Measurements from ENCODE around the gene RAPGEF2.

Gene RAPGEF2

DNA sequence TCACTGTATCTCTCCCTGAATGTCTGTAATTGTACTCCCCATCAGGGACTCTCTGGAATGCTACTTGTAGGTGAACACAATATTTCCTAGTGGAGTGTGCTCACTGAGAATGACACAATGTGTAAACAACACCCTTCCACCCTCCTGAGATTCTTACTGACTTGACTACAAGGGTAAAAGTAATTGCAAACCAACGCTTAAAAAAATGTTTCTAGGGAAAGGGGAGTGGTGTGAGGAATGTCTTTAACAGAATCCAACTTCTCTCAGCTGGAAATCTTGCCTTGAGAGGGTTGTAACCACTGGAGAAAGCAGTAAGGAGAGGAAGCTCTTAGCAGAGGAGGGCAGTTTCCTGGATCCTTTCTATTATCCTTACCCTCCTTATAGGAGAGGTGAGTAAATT is 5.1 kb upstream of the RAPGEF2 start:
- no peak overlapping the region for H3K4me3 ChIP-seq (replicated peaks; ENCODE audit: low read depth, low read length)
- TF ChIP-seq, protein P1, sequence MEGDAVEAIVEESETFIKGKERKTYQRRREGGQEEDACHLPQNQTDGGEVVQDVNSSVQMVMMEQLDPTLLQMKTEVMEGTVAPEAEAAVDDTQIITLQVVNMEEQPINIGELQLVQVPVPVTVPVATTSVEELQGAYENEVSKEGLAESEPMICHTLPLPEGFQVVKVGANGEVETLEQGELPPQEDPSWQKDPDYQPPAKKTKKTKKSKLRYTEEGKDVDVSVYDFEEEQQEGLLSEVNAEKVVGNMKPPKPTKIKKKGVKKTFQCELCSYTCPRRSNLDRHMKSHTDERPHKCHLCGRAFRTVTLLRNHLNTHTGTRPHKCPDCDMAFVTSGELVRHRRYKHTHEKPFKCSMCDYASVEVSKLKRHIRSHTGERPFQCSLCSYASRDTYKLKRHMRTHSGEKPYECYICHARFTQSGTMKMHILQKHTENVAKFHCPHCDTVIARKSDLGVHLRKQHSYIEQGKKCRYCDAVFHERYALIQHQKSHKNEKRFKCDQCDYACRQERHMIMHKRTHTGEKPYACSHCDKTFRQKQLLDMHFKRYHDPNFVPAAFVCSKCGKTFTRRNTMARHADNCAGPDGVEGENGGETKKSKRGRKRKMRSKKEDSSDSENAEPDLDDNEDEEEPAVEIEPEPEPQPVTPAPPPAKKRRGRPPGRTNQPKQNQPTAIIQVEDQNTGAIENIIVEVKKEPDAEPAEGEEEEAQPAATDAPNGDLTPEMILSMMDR (IDR thresholded peaks at IDR 0.05; ENCODE audit: low read depth, low read length, missing control alignments) = no peak
- DNase-seq (ENCODE audit: extremely low read depth, low read depth) = no peak

DNA sequence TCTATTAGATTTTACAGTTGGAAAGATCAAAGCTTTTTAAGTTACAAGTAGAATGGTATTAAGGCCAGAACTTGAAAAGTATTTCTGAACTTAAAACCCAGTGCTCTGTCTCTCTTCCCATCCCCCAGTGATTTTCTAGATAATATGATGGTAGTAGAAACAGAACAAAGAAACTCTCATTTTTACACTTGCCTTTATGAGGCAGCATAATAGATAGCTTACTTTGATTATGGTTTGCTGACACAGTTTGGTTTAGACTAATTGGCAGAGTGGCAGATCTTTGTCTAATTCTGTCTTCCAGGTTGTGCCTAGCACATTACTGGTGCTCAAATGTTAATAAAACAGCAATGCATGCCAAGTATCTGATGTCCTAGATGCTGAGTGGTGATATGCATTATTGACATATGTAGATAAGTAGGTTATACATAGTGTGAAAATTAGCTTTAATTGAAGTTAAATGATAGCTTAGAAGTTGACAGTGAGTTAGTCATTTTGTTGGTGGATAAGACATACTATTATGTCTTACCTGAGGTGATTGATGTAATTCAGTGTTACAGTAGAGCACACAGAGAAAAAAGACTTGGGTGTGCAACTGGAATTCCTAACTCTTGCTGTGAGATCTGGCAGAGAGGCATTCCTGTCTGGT is 4.3 kb upstream of the RAPGEF2 start:
- TF ChIP-seq, protein P1 (IDR thresholded peaks at IDR 0.05; ENCODE audit: low read depth, low read length, missing control alignments) = no peak
- no peak for DNase-seq (ENCODE audit: extremely low read depth, low read depth)
- no peak overlapping the region for H3K4me3 ChIP-seq (replicated peaks; ENCODE audit: low read depth, low read length)

DNA sequence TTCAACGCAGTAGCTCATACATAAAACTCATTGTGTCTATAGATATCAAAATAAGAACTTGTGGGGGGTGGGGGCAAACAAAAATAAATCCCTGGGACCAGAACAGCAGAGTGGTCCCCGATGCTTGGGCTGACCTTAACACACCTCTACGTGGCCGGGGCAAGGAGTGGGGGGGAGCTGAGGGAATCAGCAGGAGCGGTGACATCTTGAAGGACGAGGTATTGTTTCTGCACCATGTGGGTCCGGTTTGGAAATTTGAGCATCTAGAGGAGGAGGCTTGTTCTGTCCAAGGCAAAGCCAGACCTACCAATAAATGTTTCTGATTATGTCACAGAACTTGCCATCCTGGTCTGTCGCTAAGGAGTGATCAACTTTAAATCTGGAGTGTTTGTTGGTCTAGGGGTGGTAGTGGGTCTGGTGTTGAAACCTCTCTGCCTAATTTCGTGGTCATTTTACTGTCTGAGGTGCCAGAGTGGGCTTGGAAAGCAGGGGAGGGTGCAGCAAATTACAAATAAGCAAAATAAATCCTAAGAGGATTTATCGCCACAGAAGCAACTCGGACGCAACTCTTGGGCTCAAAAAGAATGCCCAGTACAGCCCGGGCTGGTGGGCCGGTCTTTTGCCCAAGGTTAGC is 774 bp upstream of the RAPGEF2 start:
- H3K4me3 ChIP-seq (replicated peaks; ENCODE audit: low read depth, low read length) = peak overlapping the region; percentile 76
- no peak for DNase-seq (ENCODE audit: extremely low read depth, low read depth)
- TF ChIP-seq, protein P1 (IDR thresholded peaks at IDR 0.05; ENCODE audit: low read depth, low read length, missing control alignments) = no peak

DNA sequence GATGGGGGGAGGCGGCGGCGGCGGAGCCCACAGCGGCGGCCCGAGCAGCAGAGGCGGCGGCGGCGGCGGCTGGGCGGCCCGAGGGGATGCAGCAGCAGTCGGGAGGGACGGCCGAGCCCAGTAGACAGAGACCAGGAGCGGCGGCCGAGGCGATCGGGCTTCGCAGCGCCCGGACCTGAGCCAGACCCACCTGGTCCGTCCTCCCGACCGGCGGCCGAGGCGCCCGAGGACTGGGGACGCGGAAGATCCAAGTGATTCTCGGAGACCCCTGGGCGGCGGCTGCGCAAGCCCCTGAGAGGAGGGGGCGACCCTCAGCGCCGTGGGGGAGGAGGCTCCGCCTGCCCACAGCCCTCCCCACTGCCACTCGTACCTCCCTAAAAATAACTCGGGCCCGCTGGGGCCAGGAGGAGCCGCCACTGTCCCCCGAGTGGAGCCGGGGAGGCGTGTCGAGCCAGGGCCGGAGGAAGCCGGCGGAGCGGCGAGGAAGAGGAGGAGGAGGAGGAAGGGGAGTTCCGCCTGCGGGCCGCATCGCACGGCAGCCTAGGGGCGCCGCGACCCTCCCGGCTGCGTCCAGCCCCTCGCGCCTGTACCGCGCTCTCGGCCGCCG is 608 bp downstream of the RAPGEF2 start:
- no peak for DNase-seq (ENCODE audit: extremely low read depth, low read depth)
- H3K4me3 ChIP-seq (replicated peaks; ENCODE audit: low read depth, low read length) = peak overlapping the region; percentile 76
- TF ChIP-seq, protein P1 (IDR thresholded peaks at IDR 0.05; ENCODE audit: low read depth, low read length, missing control alignments) = no peak

DNA sequence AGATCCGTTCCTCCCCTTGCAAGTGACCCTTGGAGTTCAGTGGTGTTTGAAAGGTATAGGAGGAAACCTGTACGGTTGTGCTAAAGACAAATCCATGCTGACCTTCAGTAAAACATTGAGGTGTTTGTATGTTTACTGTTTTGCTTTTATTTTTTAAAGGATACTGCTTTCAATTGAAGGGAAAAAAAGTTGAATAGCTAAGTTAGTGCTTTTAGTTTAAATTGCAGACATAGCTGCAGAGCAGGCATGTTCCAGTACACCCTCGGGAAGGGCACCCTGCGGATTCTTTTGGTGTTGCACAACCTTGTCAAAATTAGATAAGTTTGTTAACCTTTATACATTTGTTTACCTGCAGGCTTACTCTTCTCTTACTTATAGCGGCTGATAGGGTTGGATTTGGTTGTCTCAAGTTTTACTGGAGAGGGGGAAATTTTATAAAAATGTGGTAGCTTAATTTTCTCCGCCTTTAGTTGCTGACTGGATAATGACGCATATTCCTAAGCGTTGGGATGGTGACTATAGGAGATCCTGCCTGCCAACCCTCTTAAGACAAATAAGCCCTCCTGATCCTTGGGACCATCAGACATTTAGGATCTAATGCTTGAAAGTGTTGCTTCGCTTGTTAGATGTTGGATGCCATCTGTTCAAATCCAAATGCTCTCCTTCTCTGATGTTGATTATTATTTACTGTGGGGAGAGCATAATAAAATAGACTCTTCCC is 2.0 kb downstream of the RAPGEF2 start:
- no peak for DNase-seq (ENCODE audit: extremely low read depth, low read depth)
- H3K4me3 ChIP-seq (replicated peaks; ENCODE audit: low read depth, low read length) = peak overlapping the region; percentile 76

DNA sequence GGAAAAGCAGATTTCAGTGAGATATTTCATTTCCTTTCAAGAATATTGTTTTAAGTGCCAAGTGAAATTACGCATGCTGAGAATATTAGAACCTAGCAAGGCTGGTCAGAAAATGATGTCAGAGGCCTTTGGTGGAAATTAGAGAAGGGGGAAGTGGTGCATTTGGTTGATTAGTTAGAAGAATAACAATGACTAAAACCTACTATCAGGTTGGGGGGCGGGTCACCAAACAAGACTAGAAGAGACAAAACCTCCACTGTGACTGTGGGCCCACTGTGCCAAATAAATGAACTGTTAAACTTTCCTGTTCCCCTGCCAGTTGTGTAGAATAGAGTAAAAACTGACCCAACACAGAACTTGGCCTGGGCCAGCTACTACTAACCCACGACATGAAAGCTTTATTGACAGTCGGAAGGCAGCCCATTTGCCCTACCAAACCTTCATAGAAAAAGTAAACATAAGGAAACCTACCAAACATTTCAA is 2.9 kb downstream of the RAPGEF2 start:
- TF ChIP-seq, protein P1 (IDR thresholded peaks at IDR 0.05; ENCODE audit: low read depth, low read length, missing control alignments) = no peak
- no peak overlapping the region for H3K4me3 ChIP-seq (replicated peaks; ENCODE audit: low read depth, low read length)
- DNase-seq (ENCODE audit: extremely low read depth, low read depth) = no peak

More for the DNA sequence above, 2.0 kb downstream of the RAPGEF2 start:
- TF ChIP-seq, protein P1 (IDR thresholded peaks at IDR 0.05; ENCODE audit: low read depth, low read length, missing control alignments) = no peak

Measured in HFF-Myc (cell line).